ENCODE results near the gene G6PC2. TPM values are rescaled to one million over a fixed set of nuclear protein-coding genes. Genes with fewer than 3 reads are reported as not detected.

Gene G6PC2
- total and polyA plus RNA-seq, 2 experiments from 2014 or later: not detected

DNA sequence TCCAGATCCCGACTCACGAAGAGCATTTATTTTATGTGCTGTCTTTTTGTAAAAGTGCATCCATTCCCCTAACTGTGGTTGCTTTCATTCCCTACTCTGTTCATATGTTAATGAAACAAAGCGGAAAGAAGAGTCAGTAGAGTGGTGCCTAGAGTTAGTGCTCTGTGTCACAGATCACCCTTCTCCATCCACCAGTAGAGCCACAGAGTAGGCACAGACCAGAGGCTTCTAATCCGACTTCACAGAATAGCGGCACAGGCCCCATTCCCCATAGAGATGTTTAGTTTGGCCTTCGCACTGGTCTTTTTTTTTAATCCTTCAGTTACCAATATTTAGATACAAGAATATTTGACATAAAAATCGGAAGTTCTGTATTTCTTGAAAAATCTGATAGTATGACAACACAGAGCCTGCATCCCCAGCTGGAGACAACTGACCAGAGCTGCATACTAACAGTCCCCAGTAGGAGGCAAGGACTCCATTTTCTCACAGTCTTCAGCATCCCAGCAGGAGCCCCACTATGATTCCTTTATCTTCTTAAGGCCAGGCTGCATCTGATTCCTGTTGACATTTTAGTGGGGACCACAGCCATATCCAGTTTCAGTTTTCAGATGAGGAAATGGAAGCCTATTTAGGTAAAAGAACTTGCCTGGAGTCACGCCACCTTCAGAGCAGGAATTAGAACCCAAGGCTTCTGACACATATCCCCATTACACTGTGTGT lies 7.0 kb downstream of the G6PC2 start:
- DNase-seq (ENCODE audit: low read depth in 1 of 2, low spot score in 1 of 2): no peak
- H3K4me3 ChIP-seq: no peak overlapping the region
- no peaks in the 10 kb centered on the region for H3K9me3 ChIP-seq (ENCODE audit: low read depth)
- no peaks in the 10 kb centered on the region for H3K4me1 ChIP-seq (ENCODE audit: low read depth)
- H3K36me3 ChIP-seq: no peaks in the 10 kb centered on the region
- H3K27ac ChIP-seq: no peak overlapping the region
- TF ChIP-seq CTCF (IDR thresholded peaks at IDR 0.05; ENCODE audit: low read depth, low read length): no peak
- H3K27me3 ChIP-seq: peaks cover 7% of the 10 kb centered on the region

- Histone ChIP-seq H3K36me3 (no peaks in the 10 kb centered on the region), H3K27me3 (peaks cover 11% of the 10 kb centered on the region), H3K9me3 (ENCODE audit: low read depth) (no peaks in the 10 kb centered on the region), H3K27ac (no peak overlapping the region), H3K4me1 (ENCODE audit: low read depth) (no peaks in the 10 kb centered on the region), H3K4me3 (no peak overlapping the region)
- TF ChIP-seq CTCF (IDR thresholded peaks at IDR 0.05; ENCODE audit: low read depth, low read length): no peak
- no peak for DNase-seq (ENCODE audit: low read depth in 1 of 2, low spot score in 1 of 2)
Measured at GRCh38 chr2:168910330-168910729, 9.2 kb downstream of the G6PC2 start.

DNA sequence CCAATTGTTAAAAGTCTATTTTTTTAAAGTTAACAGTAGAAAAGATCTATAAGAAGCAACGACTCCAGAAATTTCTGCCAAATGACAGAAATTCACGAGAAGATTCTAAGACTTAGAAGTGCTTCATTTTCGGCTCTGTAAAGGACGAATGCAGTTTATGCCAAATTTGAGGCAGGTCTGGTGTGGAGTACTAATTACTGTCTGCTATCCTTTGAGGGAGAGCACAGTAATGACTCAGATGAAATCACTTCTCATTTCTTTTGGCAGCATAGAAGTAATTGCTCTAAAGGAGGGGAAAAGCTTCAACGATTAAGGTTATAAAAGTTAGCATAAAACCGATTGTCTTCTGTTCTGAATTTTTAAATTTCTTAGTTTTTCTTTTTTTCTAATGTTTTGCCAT lies 11.4 kb downstream of the G6PC2 start:
- peaks cover 11% of the 10 kb centered on the region for H3K27me3 ChIP-seq
- no peaks in the 10 kb centered on the region for H3K4me1 ChIP-seq (ENCODE audit: low read depth)
- no peak overlapping the region for H3K27ac ChIP-seq
- H3K36me3 ChIP-seq: no peaks in the 10 kb centered on the region
- no peak for TF ChIP-seq CTCF (IDR thresholded peaks at IDR 0.05; ENCODE audit: low read depth, low read length)
- no peak for DNase-seq (ENCODE audit: low read depth in 1 of 2, low spot score in 1 of 2)
- H3K9me3 ChIP-seq (ENCODE audit: low read depth): no peaks in the 10 kb centered on the region
- no peak overlapping the region for H3K4me3 ChIP-seq

DNA sequence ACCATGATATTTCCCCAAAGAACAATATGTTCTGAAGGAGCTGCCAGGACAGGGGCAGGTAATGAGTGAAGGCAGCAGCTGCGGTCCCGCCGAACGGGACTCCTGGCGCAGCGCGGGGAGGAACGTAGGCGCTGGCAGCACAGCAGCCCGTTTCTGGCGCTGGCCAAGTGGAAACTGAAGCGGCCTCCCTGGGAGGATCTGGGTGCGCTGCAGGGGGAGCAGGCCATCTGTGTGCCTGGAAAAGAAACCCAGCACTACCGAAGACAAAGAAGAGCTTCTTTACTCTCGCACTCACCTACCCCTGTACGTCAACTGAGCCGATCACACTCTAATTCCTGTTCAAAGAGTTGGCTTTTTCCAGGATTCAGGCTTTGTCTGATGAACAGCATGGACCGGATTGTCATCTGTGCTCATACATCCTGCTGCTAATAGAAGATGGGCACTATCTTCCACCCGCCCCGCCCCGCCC lies 11.8 kb downstream of the G6PC2 start:
- Histone ChIP-seq H3K4me1 (ENCODE audit: low read depth) (no peaks in the 10 kb centered on the region), H3K36me3 (no peaks in the 10 kb centered on the region), H3K27ac (no peak overlapping the region), H3K4me3 (no peak overlapping the region), H3K27me3 (peaks cover 11% of the 10 kb centered on the region), H3K9me3 (ENCODE audit: low read depth) (no peaks in the 10 kb centered on the region)
- TF ChIP-seq CTCF (IDR thresholded peaks at IDR 0.05; ENCODE audit: low read depth, low read length): no peak
- peak; percentile 12 to 53 for DNase-seq (ENCODE audit: low read depth in 1 of 2, low spot score in 1 of 2)

DNA sequence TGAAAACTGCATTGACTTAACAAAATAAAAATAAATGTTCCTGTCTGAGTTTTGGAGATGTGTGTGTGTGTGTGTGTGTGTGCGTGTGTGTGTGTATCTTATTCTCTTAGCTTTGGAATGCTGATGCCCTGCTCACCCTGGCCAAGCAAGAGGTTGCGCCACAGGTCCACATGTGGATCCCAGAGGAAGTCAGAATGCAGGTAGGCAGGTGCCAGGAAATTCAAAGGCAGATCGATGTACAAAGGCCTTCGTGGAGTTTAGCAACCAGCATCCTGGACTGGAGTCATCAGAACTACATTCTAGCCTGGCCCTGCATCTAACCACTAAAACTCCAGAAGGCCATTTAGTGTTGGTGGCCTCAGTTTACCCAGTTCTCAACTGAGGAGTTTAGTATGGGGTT lies 12.4 kb downstream of the G6PC2 start:
- Histone ChIP-seq H3K9me3 (ENCODE audit: low read depth) (no peaks in the 10 kb centered on the region), H3K27ac (no peak overlapping the region), H3K27me3 (peaks cover 11% of the 10 kb centered on the region), H3K4me1 (ENCODE audit: low read depth) (no peaks in the 10 kb centered on the region), H3K36me3 (no peaks in the 10 kb centered on the region), H3K4me3 (no peak overlapping the region)
- DNase-seq (ENCODE audit: low read depth in 1 of 2, low spot score in 1 of 2): no peak
- no peak for TF ChIP-seq CTCF (IDR thresholded peaks at IDR 0.05; ENCODE audit: low read depth, low read length)

All from cardiac muscle cell (in vitro differentiated cells and primary cell).